ENCODE results near the gene IRAK2. TPM values are rescaled to one million over a fixed set of nuclear protein-coding genes. Genes with fewer than 3 reads are reported as not detected.
"Not testable (repeated sequence)": the region's sequence is repeated elsewhere in the genome, so short reads cannot be mapped to it uniquely, and the experiment has no call there.

The IRAK2 gene
- total and polyA plus RNA-seq, 2 donors (not counting 3 experiments of a cell fraction or from before 2014, with no cell fraction given), result 7.9 to 10.0 TPM

DNA sequence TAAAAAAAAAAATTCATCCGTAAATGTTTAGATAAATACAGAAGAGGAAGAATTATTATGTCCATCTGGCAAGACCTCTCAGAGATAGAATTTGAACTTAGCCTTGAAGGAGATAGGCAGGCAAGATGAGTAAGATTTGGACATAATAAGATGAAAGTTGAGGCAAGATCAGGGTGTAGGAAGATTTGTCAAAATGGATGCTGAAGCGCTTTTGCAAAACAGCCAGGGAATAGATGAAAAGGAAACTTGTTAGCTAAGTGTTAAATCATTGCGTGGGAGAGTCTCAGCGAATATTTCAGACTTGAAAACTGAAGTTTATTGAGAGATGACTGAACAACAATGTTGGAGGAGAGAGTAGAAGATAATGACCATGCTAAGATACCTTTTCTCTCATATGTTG is 42.0 kb upstream of the IRAK2 start:
- Histone ChIP-seq H3K9ac (replicated peaks; ENCODE audit: extremely low read depth, insufficient read depth, low read length) (no peak overlapping the region), H3K27me3 (ENCODE audit: control insufficient read depth in 2 of 2, insufficient read depth in 2 of 2, low read length in 2 of 2) (no peaks in the 10 kb centered on the region), H3K36me3 (ENCODE audit: control insufficient read depth in 2 of 2, extremely low read depth in 1 of 2, insufficient read depth in 2 of 2, low read length in 2 of 2) (peaks cover 11 to 18% of the 10 kb centered on the region in 2 experiments), H2AFZ (ENCODE audit: low read depth, low read length) (no peak overlapping the region), H3K79me2 (ENCODE audit: control insufficient read depth, insufficient read depth, low read length) (peaks cover 57% of the 10 kb centered on the region), H3K4me3 (replicated peaks in 1 of 3; ENCODE audit: insufficient read depth in 1 of 3, low read depth in 1 of 3, low read length in 3 of 3) (no peak overlapping the region), H3K4me2 (ENCODE audit: insufficient read depth, low read length) (no peak overlapping the region), H4K20me1 (replicated peaks; ENCODE audit: control insufficient read depth, extremely low read depth, insufficient read depth, low read length) (peaks cover 3% of the 10 kb centered on the region), H3K9me1 (replicated peaks; ENCODE audit: control insufficient read depth, extremely low read depth, insufficient read depth, low read length) (no peaks in the 10 kb centered on the region), H3K27ac (ENCODE audit: insufficient read depth, low read depth, low read length) (no peak overlapping the region), H3K4me1 (ENCODE audit: control insufficient read depth, extremely low read depth, insufficient read depth, low read length) (no peaks in the 10 kb centered on the region), H3K9me3 (replicated peaks; ENCODE audit: control insufficient read depth, insufficient read depth, low read length) (no peaks in the 10 kb centered on the region)
- no peak for TF ChIP-seq MYC (IDR thresholded peaks at IDR 0.05; ENCODE audit: low read depth, low read length)
- no peak for TF ChIP-seq EZH2 (IDR thresholded peaks at IDR 0.05; ENCODE audit: borderline replicate concordance, low read depth, low read length, severe bottlenecking)
- TF ChIP-seq, protein P1, sequence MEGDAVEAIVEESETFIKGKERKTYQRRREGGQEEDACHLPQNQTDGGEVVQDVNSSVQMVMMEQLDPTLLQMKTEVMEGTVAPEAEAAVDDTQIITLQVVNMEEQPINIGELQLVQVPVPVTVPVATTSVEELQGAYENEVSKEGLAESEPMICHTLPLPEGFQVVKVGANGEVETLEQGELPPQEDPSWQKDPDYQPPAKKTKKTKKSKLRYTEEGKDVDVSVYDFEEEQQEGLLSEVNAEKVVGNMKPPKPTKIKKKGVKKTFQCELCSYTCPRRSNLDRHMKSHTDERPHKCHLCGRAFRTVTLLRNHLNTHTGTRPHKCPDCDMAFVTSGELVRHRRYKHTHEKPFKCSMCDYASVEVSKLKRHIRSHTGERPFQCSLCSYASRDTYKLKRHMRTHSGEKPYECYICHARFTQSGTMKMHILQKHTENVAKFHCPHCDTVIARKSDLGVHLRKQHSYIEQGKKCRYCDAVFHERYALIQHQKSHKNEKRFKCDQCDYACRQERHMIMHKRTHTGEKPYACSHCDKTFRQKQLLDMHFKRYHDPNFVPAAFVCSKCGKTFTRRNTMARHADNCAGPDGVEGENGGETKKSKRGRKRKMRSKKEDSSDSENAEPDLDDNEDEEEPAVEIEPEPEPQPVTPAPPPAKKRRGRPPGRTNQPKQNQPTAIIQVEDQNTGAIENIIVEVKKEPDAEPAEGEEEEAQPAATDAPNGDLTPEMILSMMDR (IDR thresholded peaks at IDR 0.05; ENCODE audit: extremely low read depth in 1 of 2, insufficient read depth in 1 of 2, low read depth in 1 of 2, low read length in 2 of 2), result no peak
- no peak for TF ChIP-seq MAX (IDR thresholded peaks at IDR 0.05; ENCODE audit: insufficient read depth, insufficient read length)
- no peak for TF ChIP-seq POLR2A (IDR thresholded peaks at IDR 0.05; ENCODE audit: low read depth, low read length)
- no peak for TF ChIP-seq POLR2AphosphoS5 (IDR thresholded peaks at IDR 0.05; ENCODE audit: insufficient read depth, low read depth, low read length)
- no peak for FAIRE-seq
- intact Hi-C loops (cut with micrococcal nuclease) (no loop called here), dilution Hi-C loops (cut with MboI; ENCODE audit: extremely low pct_ligation_motif_present, low sequenced_read_pairs) (no loop called here)
- POLR2A ChIA-PET, result no interaction called here
- CTCF ChIA-PET, result no interaction called here
- no TSS peak for BruUV-seq (replicated peaks)
- DNase-seq (ENCODE audit: low read depth, low spot score), result no peak

DNA sequence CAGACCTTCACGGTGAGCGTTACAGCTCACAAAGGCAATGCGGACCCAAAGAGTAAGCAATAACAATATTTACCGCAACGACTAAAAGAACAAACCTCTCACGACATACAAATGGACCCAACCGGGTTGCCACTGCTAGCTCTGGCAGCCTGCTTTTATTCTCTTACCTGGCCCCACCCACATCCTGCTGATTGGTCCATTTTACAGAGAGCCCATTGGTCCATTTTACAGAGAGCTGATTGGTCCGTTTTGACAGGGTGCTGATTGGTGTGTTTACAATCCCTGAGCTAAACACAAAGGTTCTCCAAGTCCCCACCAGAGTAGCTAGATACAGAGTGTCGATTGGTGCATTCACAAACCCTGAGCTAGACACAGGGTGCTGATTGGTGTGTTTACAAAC is 28.8 kb upstream of the IRAK2 start:
- BruUV-seq (replicated peaks); H3K27me3 ChIP-seq (ENCODE audit: control insufficient read depth in 2 of 2, insufficient read depth in 2 of 2, low read length in 2 of 2); H2AFZ ChIP-seq (ENCODE audit: low read depth, low read length); H3K9me3 ChIP-seq (replicated peaks; ENCODE audit: control insufficient read depth, insufficient read depth, low read length); H3K4me1 ChIP-seq (ENCODE audit: control insufficient read depth, extremely low read depth, insufficient read depth, low read length); H3K4me3 ChIP-seq (replicated peaks in 1 of 3; ENCODE audit: insufficient read depth in 1 of 3, low read depth in 1 of 3, low read length in 3 of 3); H3K4me2 ChIP-seq (ENCODE audit: insufficient read depth, low read length); H4K20me1 ChIP-seq (replicated peaks; ENCODE audit: control insufficient read depth, extremely low read depth, insufficient read depth, low read length); H3K36me3 ChIP-seq (ENCODE audit: control insufficient read depth in 2 of 2, extremely low read depth in 1 of 2, insufficient read depth in 2 of 2, low read length in 2 of 2); H3K9me1 ChIP-seq (replicated peaks; ENCODE audit: control insufficient read depth, extremely low read depth, insufficient read depth, low read length); dilution Hi-C loops (cut with MboI; ENCODE audit: extremely low pct_ligation_motif_present, low sequenced_read_pairs); DNase-seq (ENCODE audit: low read depth, low spot score); H3K79me2 ChIP-seq (ENCODE audit: control insufficient read depth, insufficient read depth, low read length); intact Hi-C loops (cut with micrococcal nuclease); FAIRE-seq; H3K27ac ChIP-seq (ENCODE audit: insufficient read depth, low read depth, low read length); H3K9ac ChIP-seq (replicated peaks; ENCODE audit: extremely low read depth, insufficient read depth, low read length); POLR2A ChIA-PET: not testable (repeated sequence)
- CTCF ChIA-PET, result interaction anchor here (0.7 to 0.8 kb wide), 2 partner anchors 70 to 190 kb away, joined by 3 read pairs; no protein-coding TSS in a partner anchor
